ENCODE data around the gene ZNF365.

Gene ZNF365

GRCh38 chr10:62424026-62424425, 49.9 kb downstream of the ZNF365 start:
- TF ChIP-seq POLR2AphosphoS5 (IDR thresholded peaks at IDR 0.05; ENCODE audit: low read depth, low read length) (no peak), TAF1 (IDR thresholded peaks at IDR 0.05; ENCODE audit: borderline replicate concordance, insufficient read depth, low read length) (no peak), FOXP2 (optimal IDR thresholded peaks at IDR 0.05; ENCODE audit: borderline replicate concordance, extremely low read depth, extremely low read length, insufficient read depth) (no peak), REST (IDR thresholded peaks at IDR 0.05; ENCODE audit: insufficient read depth in 1 of 2, low read depth in 2 of 2, low read length in 2 of 2) (no peak), SIN3A (IDR thresholded peaks at IDR 0.05; ENCODE audit: borderline replicate concordance, insufficient read depth, low read length) (no peak)

- TF ChIP-seq SIN3A (IDR thresholded peaks at IDR 0.05; ENCODE audit: borderline replicate concordance, insufficient read depth, low read length) (no peak), REST (IDR thresholded peaks at IDR 0.05; ENCODE audit: insufficient read depth in 1 of 2, low read depth in 2 of 2, low read length in 2 of 2) (no peak), TAF1 (IDR thresholded peaks at IDR 0.05; ENCODE audit: borderline replicate concordance, insufficient read depth, low read length) (no peak), POLR2AphosphoS5 (IDR thresholded peaks at IDR 0.05; ENCODE audit: low read depth, low read length) (no peak), FOXP2 (optimal IDR thresholded peaks at IDR 0.05; ENCODE audit: borderline replicate concordance, extremely low read depth, extremely low read length, insufficient read depth) (no peak)
These were observed 51.9 kb downstream of the ZNF365 start for GRCh38 chr10:62426086-62426485.

GRCh38 chr10:62426600-62426999, 52.4 kb downstream of the ZNF365 start:
- TF ChIP-seq REST (IDR thresholded peaks at IDR 0.05; ENCODE audit: insufficient read depth in 1 of 2, low read depth in 2 of 2, low read length in 2 of 2) = no peak
- no peak for TF ChIP-seq TAF1 (IDR thresholded peaks at IDR 0.05; ENCODE audit: borderline replicate concordance, insufficient read depth, low read length)
- TF ChIP-seq SIN3A (IDR thresholded peaks at IDR 0.05; ENCODE audit: borderline replicate concordance, insufficient read depth, low read length) = no peak
- no peak for TF ChIP-seq POLR2AphosphoS5 (IDR thresholded peaks at IDR 0.05; ENCODE audit: low read depth, low read length)

GRCh38 chr10:62430881-62431280, 56.7 kb downstream of the ZNF365 start:
- TF ChIP-seq TAF1 (IDR thresholded peaks at IDR 0.05; ENCODE audit: borderline replicate concordance, insufficient read depth, low read length) = no peak
- TF ChIP-seq POLR2AphosphoS5 (IDR thresholded peaks at IDR 0.05; ENCODE audit: low read depth, low read length) = no peak
- no peak for TF ChIP-seq FOXP2 (optimal IDR thresholded peaks at IDR 0.05; ENCODE audit: borderline replicate concordance, extremely low read depth, extremely low read length, insufficient read depth)
- TF ChIP-seq REST (IDR thresholded peaks at IDR 0.05; ENCODE audit: insufficient read depth in 1 of 2, low read depth in 2 of 2, low read length in 2 of 2) = no peak
- TF ChIP-seq SIN3A (IDR thresholded peaks at IDR 0.05; ENCODE audit: borderline replicate concordance, insufficient read depth, low read length) = no peak

- TF ChIP-seq REST (IDR thresholded peaks at IDR 0.05; ENCODE audit: insufficient read depth in 1 of 2, low read depth in 2 of 2, low read length in 2 of 2) (no peak), TAF1 (IDR thresholded peaks at IDR 0.05; ENCODE audit: borderline replicate concordance, insufficient read depth, low read length) (no peak), SIN3A (IDR thresholded peaks at IDR 0.05; ENCODE audit: borderline replicate concordance, insufficient read depth, low read length) (no peak), FOXP2 (optimal IDR thresholded peaks at IDR 0.05; ENCODE audit: borderline replicate concordance, extremely low read depth, extremely low read length, insufficient read depth) (no peak), POLR2AphosphoS5 (IDR thresholded peaks at IDR 0.05; ENCODE audit: low read depth, low read length) (no peak)
These were observed 59.1 kb downstream of the ZNF365 start for GRCh38 chr10:62433181-62433692.
